Activated CD8-positive, alpha-beta memory T cell treated with anti-CD3 and anti-CD28 coated beads for 4 hours (primary cell): Measurements from ENCODE around the gene GRIA4.
"Not testable (repeated sequence)": the region's sequence is repeated elsewhere in the genome, so short reads cannot be mapped to it uniquely, and the experiment has no call there.

Experiments used
- DNase-seq, 2 donors: peaks; one replicate each; pipeline ENCODE4 v3.0.0-alpha.2; 2020; ENCODE audit warnings: low read depth in 2 of 2

GRIA4 gene

GRCh38 chr11:105860105-105860504, 250.2 kb downstream of the GRIA4 start:
- DNase-seq: no peak

- DNase-seq: no peak
These were observed 251.4 kb downstream of the GRIA4 start for GRCh38 chr11:105861225-105861624.

- DNase-seq: no peak
These were observed 253.0 kb downstream of the GRIA4 start for GRCh38 chr11:105862736-105863367.

GRCh38 chr11:105863523-105863922, 253.7 kb downstream of the GRIA4 start:
- no peak for DNase-seq

GRCh38 chr11:105867742-105868141, 257.9 kb downstream of the GRIA4 start:
- DNase-seq: no peak

- DNase-seq: no peak
These were observed 259.0 kb downstream of the GRIA4 start for GRCh38 chr11:105868762-105869285.

GRCh38 chr11:105870516-105871113, 260.7 kb downstream of the GRIA4 start:
- no peak for DNase-seq

GRCh38 chr11:105878510-105878909, 268.6 kb downstream of the GRIA4 start:
- no peak for DNase-seq

GRCh38 chr11:105878927-105879326, 269.1 kb downstream of the GRIA4 start:
- DNase-seq: not testable (repeated sequence)

GRCh38 chr11:105881027-105881426, 271.2 kb downstream of the GRIA4 start:
- no peak for DNase-seq

GRCh38 chr11:105884436-105884835, 274.6 kb downstream of the GRIA4 start:
- DNase-seq: no peak

- no peak for DNase-seq
These were observed 281.8 kb downstream of the GRIA4 start for GRCh38 chr11:105891685-105892084.

- DNase-seq: no peak
These were observed 287.3 kb downstream of the GRIA4 start for GRCh38 chr11:105897161-105897560.

- DNase-seq: no peak
These were observed 289.9 kb downstream of the GRIA4 start for GRCh38 chr11:105899772-105900171.

- DNase-seq: no peak
These were observed 290.7 kb downstream of the GRIA4 start for GRCh38 chr11:105900515-105901035.

- no peak for DNase-seq
These were observed 293.2 kb downstream of the GRIA4 start for GRCh38 chr11:105903113-105903512.

- DNase-seq: no peak
These were observed 296.6 kb downstream of the GRIA4 start for GRCh38 chr11:105906517-105906916.

GRCh38 chr11:105907319-105907718, 297.4 kb downstream of the GRIA4 start:
- DNase-seq: no peak

GRCh38 chr11:105910095-105910715, 300.3 kb downstream of the GRIA4 start:
- no peak for DNase-seq

- DNase-seq: no peak
These were observed 301.6 kb downstream of the GRIA4 start for GRCh38 chr11:105911454-105911853.

- DNase-seq: no peak
These were observed 302.8 kb downstream of the GRIA4 start for GRCh38 chr11:105912666-105913065.

GRCh38 chr11:105915021-105915420, 305.1 kb downstream of the GRIA4 start:
- DNase-seq: no peak

GRCh38 chr11:105918039-105918438, 308.2 kb downstream of the GRIA4 start:
- DNase-seq: no peak
